ENCODE data around the gene CA14.

The CA14 gene

GRCh38 chr1:150256198-150256553 lies 1.4 kb upstream of the CA14 start:
- no peaks in the 10 kb centered on the region for H3K36me3 ChIP-seq (ENCODE audit: control insufficient read depth in 4 of 4, insufficient read depth in 4 of 4, low read length in 3 of 4)
- WGBS (ENCODE audit: insufficient coverage) = no CpG with 5 or more reads among the region's 1 CpG
- CTCF ChIA-PET = interaction anchor here (0.6 to 13.8 kb wide), 12 partner anchors 10 to 260 kb away, joined by 3 to 246 read pairs (median 4); partner anchors contain the start of genes APH1A, C1orf54 and CIART
- H3K9me3 ChIP-seq (ENCODE audit: control extremely low read depth in 1 of 5, control insufficient read depth in 4 of 5, insufficient read depth in 2 of 5, low read depth in 1 of 5, low read length in 4 of 5) = no peaks in the 10 kb centered on the region
- peak overlapping the region in 3 of 7 experiments; percentile 13 to 87 (median 62) for H3K4me3 ChIP-seq (ENCODE audit: control insufficient read depth in 1 of 7, extremely low read depth in 1 of 7, insufficient read depth in 4 of 7, low read depth in 2 of 7, low read length in 6 of 7)
- peaks cover 5 to 44% (median 25%) of the 10 kb centered on the region in 5 experiments for H3K27me3 ChIP-seq (replicated peaks in 2 of 5; ENCODE audit: control insufficient read depth in 4 of 5, insufficient read depth in 5 of 5, low read length in 4 of 5)
- POLR2A ChIA-PET = interaction anchor here (0.6 kb wide), 2 partner anchors 25 to 26 kb away, joined by 3 read pairs; partner anchors contain the start of gene CIART
- H3K27ac ChIP-seq (ENCODE audit: insufficient read depth in 1 of 2, low read depth in 1 of 2, low read length in 2 of 2, poor library complexity in 1 of 2, severe bottlenecking in 2 of 2) = peak overlapping the region in 1 of 2 experiments; percentile 14
- DNase-seq = peak in 1 of 3 donors; percentile 17
- peaks cover 4 to 21% (median 11%) of the 10 kb centered on the region in 4 experiments for H3K4me1 ChIP-seq (ENCODE audit: control extremely low read depth in 1 of 4, control insufficient read depth in 4 of 4, insufficient read depth in 4 of 4, low read length in 3 of 4)

- WGBS (ENCODE audit: insufficient coverage) = 27% methylated on average over 7 of the region's 14 CpGs
- CTCF ChIA-PET = interaction anchor here (0.6 to 13.8 kb wide), 12 partner anchors 10 to 260 kb away, joined by 3 to 246 read pairs (median 4); partner anchors contain the start of genes APH1A, C1orf54 and CIART
- H3K9me3 ChIP-seq (ENCODE audit: control extremely low read depth in 1 of 5, control insufficient read depth in 4 of 5, insufficient read depth in 2 of 5, low read depth in 1 of 5, low read length in 4 of 5) = no peaks in the 10 kb centered on the region
- peaks cover 5 to 44% (median 25%) of the 10 kb centered on the region in 5 experiments for H3K27me3 ChIP-seq (replicated peaks in 2 of 5; ENCODE audit: control insufficient read depth in 4 of 5, insufficient read depth in 5 of 5, low read length in 4 of 5)
- DNase-seq = no peak
- H3K4me3 ChIP-seq (ENCODE audit: control insufficient read depth in 1 of 7, extremely low read depth in 1 of 7, insufficient read depth in 4 of 7, low read depth in 2 of 7, low read length in 6 of 7) = no peak overlapping the region
- H3K36me3 ChIP-seq (ENCODE audit: control insufficient read depth in 4 of 4, insufficient read depth in 4 of 4, low read length in 3 of 4) = no peaks in the 10 kb centered on the region
- no peak overlapping the region for H3K27ac ChIP-seq (ENCODE audit: insufficient read depth in 1 of 2, low read depth in 1 of 2, low read length in 2 of 2, poor library complexity in 1 of 2, severe bottlenecking in 2 of 2)
- H3K4me1 ChIP-seq (ENCODE audit: control extremely low read depth in 1 of 4, control insufficient read depth in 4 of 4, insufficient read depth in 4 of 4, low read length in 3 of 4) = peaks cover 4 to 21% (median 11%) of the 10 kb centered on the region in 4 experiments
- POLR2A ChIA-PET = interaction anchor here (0.6 kb wide), 1 partner anchor 26 kb away, joined by 3 read pairs; the partner anchor contains the start of gene CIART
These were observed 826 bp upstream of the CA14 start for GRCh38 chr1:150256554-150257341.

GRCh38 chr1:150259217-150259616 lies 1.6 kb downstream of the CA14 start:
- Histone ChIP-seq H3K9me3 (ENCODE audit: control extremely low read depth in 1 of 5, control insufficient read depth in 4 of 5, insufficient read depth in 2 of 5, low read depth in 1 of 5, low read length in 4 of 5) (no peaks in the 10 kb centered on the region), H3K36me3 (ENCODE audit: control insufficient read depth in 4 of 4, insufficient read depth in 4 of 4, low read length in 3 of 4) (peaks cover 0 to under 1% (median 0%) of the 10 kb centered on the region in 4 experiments), H3K4me1 (ENCODE audit: control extremely low read depth in 1 of 4, control insufficient read depth in 4 of 4, insufficient read depth in 4 of 4, low read length in 3 of 4) (peaks cover 4 to 21% (median 11%) of the 10 kb centered on the region in 4 experiments), H3K27ac (ENCODE audit: insufficient read depth in 1 of 2, low read depth in 1 of 2, low read length in 2 of 2, poor library complexity in 1 of 2, severe bottlenecking in 2 of 2) (no peak overlapping the region), H3K27me3 (replicated peaks in 2 of 5; ENCODE audit: control insufficient read depth in 4 of 5, insufficient read depth in 5 of 5, low read length in 4 of 5) (peaks cover 5 to 44% (median 25%) of the 10 kb centered on the region in 5 experiments), H3K4me3 (ENCODE audit: control insufficient read depth in 1 of 7, extremely low read depth in 1 of 7, insufficient read depth in 4 of 7, low read depth in 2 of 7, low read length in 6 of 7) (no peak overlapping the region)
- no peak for DNase-seq
- 86% methylated on average over 4 of the region's 4 CpGs for WGBS (ENCODE audit: insufficient coverage)
- POLR2A ChIA-PET = no interaction called here
- CTCF ChIA-PET = interaction anchor here (1.3 to 13.8 kb wide), 3 partner anchors 9 to 53 kb away, joined by 3 to 246 read pairs (median 6); partner anchors contain the start of genes APH1A, C1orf54 and CIART

- no peaks in the 10 kb centered on the region for H3K9me3 ChIP-seq (ENCODE audit: control extremely low read depth in 1 of 5, control insufficient read depth in 4 of 5, insufficient read depth in 2 of 5, low read depth in 1 of 5, low read length in 4 of 5)
- ChIA-PET CTCF (interaction anchor here (13.8 kb wide), 1 partner anchor 16 kb away, joined by 246 read pairs; the partner anchor contains the start of genes APH1A, C1orf54 and CIART), POLR2A (no interaction called here)
- no peak for DNase-seq
- H3K4me3 ChIP-seq (ENCODE audit: control insufficient read depth in 1 of 7, extremely low read depth in 1 of 7, insufficient read depth in 4 of 7, low read depth in 2 of 7, low read length in 6 of 7) = no peak overlapping the region
- no peak overlapping the region for H3K27ac ChIP-seq (ENCODE audit: insufficient read depth in 1 of 2, low read depth in 1 of 2, low read length in 2 of 2, poor library complexity in 1 of 2, severe bottlenecking in 2 of 2)
- peaks cover 4 to 21% (median 11%) of the 10 kb centered on the region in 4 experiments for H3K4me1 ChIP-seq (ENCODE audit: control extremely low read depth in 1 of 4, control insufficient read depth in 4 of 4, insufficient read depth in 4 of 4, low read length in 3 of 4)
- WGBS (ENCODE audit: insufficient coverage) = 65% methylated on average over 6 of the region's 11 CpGs
- peaks cover 0 to 8% (median 7%) of the 10 kb centered on the region in 4 experiments for H3K36me3 ChIP-seq (ENCODE audit: control insufficient read depth in 4 of 4, insufficient read depth in 4 of 4, low read length in 3 of 4)
- peaks cover 5 to 44% (median 25%) of the 10 kb centered on the region in 5 experiments for H3K27me3 ChIP-seq (replicated peaks in 2 of 5; ENCODE audit: control insufficient read depth in 4 of 5, insufficient read depth in 5 of 5, low read length in 4 of 5)
These were observed 2.4 kb downstream of the CA14 start for GRCh38 chr1:150259758-150260669.

GRCh38 chr1:150261367-150261766 lies 3.8 kb downstream of the CA14 start:
- peaks cover 0 to 22% (median 20%) of the 10 kb centered on the region in 4 experiments for H3K36me3 ChIP-seq (ENCODE audit: control insufficient read depth in 4 of 4, insufficient read depth in 4 of 4, low read length in 3 of 4)
- no peak overlapping the region for H3K27ac ChIP-seq (ENCODE audit: insufficient read depth in 1 of 2, low read depth in 1 of 2, low read length in 2 of 2, poor library complexity in 1 of 2, severe bottlenecking in 2 of 2)
- H3K4me3 ChIP-seq (ENCODE audit: control insufficient read depth in 1 of 7, extremely low read depth in 1 of 7, insufficient read depth in 4 of 7, low read depth in 2 of 7, low read length in 6 of 7) = no peak overlapping the region
- DNase-seq = no peak
- no peaks in the 10 kb centered on the region for H3K9me3 ChIP-seq (ENCODE audit: control extremely low read depth in 1 of 5, control insufficient read depth in 4 of 5, insufficient read depth in 2 of 5, low read depth in 1 of 5, low read length in 4 of 5)
- peaks cover 3 to 40% (median 24%) of the 10 kb centered on the region in 5 experiments for H3K27me3 ChIP-seq (replicated peaks in 2 of 5; ENCODE audit: control insufficient read depth in 4 of 5, insufficient read depth in 5 of 5, low read length in 4 of 5)
- ChIA-PET CTCF (interaction anchor here (1.5 to 13.8 kb wide), 2 partner anchors 14 to 25 kb away, joined by 4 to 246 read pairs; partner anchors contain the start of genes APH1A, C1orf54 and CIART), POLR2A (interaction anchor here (0.8 to 1.6 kb wide), 2 partner anchors 11 to 20 kb away, joined by 4 read pairs; partner anchors contain the start of gene C1orf54)
- 89% methylated on average over 4 of the region's 6 CpGs for WGBS (ENCODE audit: insufficient coverage)
- H3K4me1 ChIP-seq (ENCODE audit: control extremely low read depth in 1 of 4, control insufficient read depth in 4 of 4, insufficient read depth in 4 of 4, low read length in 3 of 4) = peaks cover 0 to 11% (median 2%) of the 10 kb centered on the region in 4 experiments
